Small intestine (tissue), 7 donors: ENCODE data around the gene MS4A2. TPM values are rescaled to one million over a fixed set of nuclear protein-coding genes. Genes with fewer than 3 reads are reported as not detected.
"Not testable (repeated sequence)": the region's sequence is repeated elsewhere in the genome, so short reads cannot be mapped to it uniquely, and the experiment has no call there.

Source experiments
- DNase-seq, 2 donors: peaks; one replicate each; pipeline versions ENCODE4 v3.0.0 to v3.0.0-alpha.2; 2013
- FAIRE-seq: peaks from 2 replicates; lab custom pipeline; 2012; peaks lifted over from hg19 to GRCh38; lab: Jason Lieb, UNC
- H3K27ac ChIP-seq, 3 donors: one replicate each; pipeline ENCODE4 v1.5.1; 2013; ENCODE audit warnings: low read length in 2 of 3, mild to moderate bottlenecking in 2 of 3, control low read depth in 1 of 3, inconsistent platforms in 1 of 3, low read depth in 1 of 3, moderate library complexity in 1 of 3
- H3K27me3 ChIP-seq, 3 donors: one replicate each; pipeline ENCODE4 v1.6.1; 2013; ENCODE audit warnings: low read length in 3 of 3, inconsistent platforms in 1 of 3; ENCODE audit not compliant: control insufficient read depth in 3 of 3, insufficient read depth in 3 of 3
- H3K36me3 ChIP-seq, 3 donors: one replicate each; pipeline ENCODE4 v1.6.1; 2013; ENCODE audit warnings: low read length in 3 of 3, inconsistent platforms in 1 of 3, low read depth in 1 of 3, mild to moderate bottlenecking in 1 of 3, moderate library complexity in 1 of 3; ENCODE audit not compliant: control insufficient read depth in 3 of 3, insufficient read depth in 2 of 3
- H3K4me1 ChIP-seq, 3 donors: one replicate each; pipeline ENCODE4 v1.6.1; 2013; ENCODE audit warnings: low read length in 2 of 3, inconsistent platforms in 1 of 3, low read depth in 1 of 3, mild to moderate bottlenecking in 1 of 3, moderate library complexity in 1 of 3; ENCODE audit not compliant: control insufficient read depth in 3 of 3, insufficient read depth in 2 of 3
- H3K4me3 ChIP-seq, 3 donors: one replicate each; pipeline ENCODE4 v1.5.1; 2013; ENCODE audit warnings: low read length in 3 of 3, control low read depth in 1 of 3, inconsistent platforms in 1 of 3, low read depth in 1 of 3, mild to moderate bottlenecking in 1 of 3, moderate library complexity in 1 of 3
- H3K9me3 ChIP-seq, 2 donors: one replicate each; pipeline ENCODE4 v1.6.1; 2013; ENCODE audit warnings: low read depth in 1 of 2, low read length in 1 of 2; ENCODE audit not compliant: control insufficient read depth in 2 of 2, insufficient read depth in 1 of 2
- WGBS, 3 donors: extraction: QIAGEN DNeasy Blood & Tissue Kit; methylation state at CpG; one replicate each; pipeline ENCODE4 v1.1.7; 2013; 5-methylcytosine and 5-hydroxymethylcytosine counted together
- polyA plus RNA-seq, 4 donors: library from polyadenylated mRNA; stranded (reverse) in 3 of 4; unstranded in 1 of 4; fragments of 200-250 nt in 3 of 4; fragments of 120-200 nt in 1 of 4; gene quantifications; one replicate each; pipeline versions ENCODE4 v1.2.1 to v1.2.3, GENCODE V29; 2013
- donor health status: healthy with polysubstance abuse.
- donor health status: control.
- donor health status: control.
- donor health status: Bipolar disorder and iron deficiency.
- donor health status: healthy.

MS4A2 gene
- polyA plus RNA-seq, 4 donors, result 0.01 to 0.81 (median 0.45) TPM; not detected in 1

DNA sequence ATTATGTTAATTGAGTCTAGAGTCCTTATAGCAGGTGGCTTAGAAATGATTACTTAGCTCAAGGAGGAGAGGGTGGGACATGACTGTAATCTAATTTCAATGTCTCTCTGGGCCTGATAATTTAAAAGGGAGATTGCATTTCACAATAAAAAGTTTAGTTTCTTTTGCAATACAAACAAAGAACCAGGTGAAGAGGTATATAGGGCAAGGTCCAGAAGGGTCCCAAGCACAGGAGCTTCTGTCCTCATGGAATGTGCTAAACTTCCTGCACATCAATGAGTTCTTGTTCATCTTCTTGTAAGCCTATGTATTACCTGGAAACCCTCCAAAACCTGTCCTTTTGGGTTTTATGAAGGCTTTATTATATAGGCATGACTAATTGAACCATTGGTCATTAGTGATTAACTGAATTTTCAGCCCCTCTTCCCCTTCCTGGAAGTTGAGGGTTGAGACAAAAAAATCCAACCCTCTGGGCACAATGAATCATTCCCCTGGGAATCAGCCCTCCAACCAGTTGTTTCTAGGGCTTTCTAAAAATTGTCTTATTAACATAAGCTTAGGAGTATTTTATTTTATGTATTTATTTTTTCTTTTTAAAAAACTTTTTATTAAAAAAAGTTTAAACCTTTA lies 37.6 kb downstream of the MS4A2 start:
- peaks cover 0 to 10% of the 10 kb centered on the region in 2 donors for H3K9me3 ChIP-seq
- H3K36me3 ChIP-seq, result no peaks in the 10 kb centered on the region
- DNase-seq (peak; percentile 40 to 51), FAIRE-seq (no peak)
- H3K27ac ChIP-seq, result peak overlapping the region in 1 of 3 donors; percentile 3
- H3K4me1 ChIP-seq, result peaks cover 2 to 11% (median 3%) of the 10 kb centered on the region in 3 donors
- no peaks in the 10 kb centered on the region for H3K27me3 ChIP-seq
- H3K4me3 ChIP-seq, result no peak overlapping the region

- H3K4me3 ChIP-seq, result no peak overlapping the region
- H3K27me3 ChIP-seq, result no peaks in the 10 kb centered on the region
- peaks cover 2 to 10% (median 3%) of the 10 kb centered on the region in 3 donors for H3K4me1 ChIP-seq
- H3K36me3 ChIP-seq, result no peaks in the 10 kb centered on the region
- FAIRE-seq, result no peak
- peak overlapping the region in 1 of 3 donors; percentile 55 for H3K27ac ChIP-seq
- peak; percentile 18 to 34 for DNase-seq
- H3K9me3 ChIP-seq, result peaks cover 0 to 10% of the 10 kb centered on the region in 2 donors
- 22 to 52% (median 36%) methylated on average over 3 of the region's 3 CpGs for WGBS, 3 donors
Observed at GRCh38 chr11:60127311-60127811, 38.9 kb downstream of the MS4A2 start.

- Histone ChIP-seq H3K36me3 (no peaks in the 10 kb centered on the region), H3K4me3 (no peak overlapping the region), H3K27ac (no peak overlapping the region), H3K4me1 (peaks cover 2 to 15% (median 3%) of the 10 kb centered on the region in 3 donors), H3K27me3 (no peaks in the 10 kb centered on the region), H3K9me3 (peaks cover 0 to 10% of the 10 kb centered on the region in 2 donors)
- DNase-seq, result no peak
- no peak for FAIRE-seq
- WGBS, 3 donors, result 81 to 90% (median 89%) methylated on average over 2 of the region's 2 CpGs
Observed at GRCh38 chr11:60128376-60128775, 39.9 kb downstream of the MS4A2 start.

DNA sequence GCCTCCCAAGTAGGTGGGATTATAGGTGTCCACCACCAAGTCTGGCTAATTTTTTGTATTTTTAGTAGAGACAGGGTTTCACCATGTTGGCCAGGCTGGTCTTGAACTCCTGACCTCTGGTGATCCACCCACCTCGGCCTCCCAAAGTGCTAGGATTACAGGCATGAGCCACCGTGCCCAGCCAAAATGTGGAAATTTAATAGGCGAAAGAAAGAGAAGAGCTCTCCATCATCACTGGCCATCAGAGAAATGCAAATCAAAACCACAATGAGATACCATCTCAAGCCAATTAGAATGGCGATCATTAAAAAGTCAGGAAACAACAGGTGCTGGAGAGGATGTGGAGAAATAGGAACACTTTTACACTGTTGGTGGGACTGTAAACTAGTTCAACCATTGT lies 40.4 kb downstream of the MS4A2 start:
- Histone ChIP-seq H3K9me3 (peaks cover 0 to 12% of the 10 kb centered on the region in 2 donors), H3K4me1 (peaks cover 2 to 15% (median 3%) of the 10 kb centered on the region in 3 donors)
- H3K36me3 ChIP-seq, H3K27me3 ChIP-seq, H3K4me3 ChIP-seq, H3K27ac ChIP-seq, DNase-seq, FAIRE-seq: not testable (repeated sequence)
- 92 to 97% (median 93%) methylated on average over 4 of the region's 4 CpGs for WGBS, 3 donors

GRCh38 chr11:60129853-60130252 lies 41.4 kb downstream of the MS4A2 start:
- Histone ChIP-seq H3K4me1 (peaks cover 2 to 15% (median 2%) of the 10 kb centered on the region in 3 donors), H3K4me3 (no peak overlapping the region), H3K36me3 (no peaks in the 10 kb centered on the region), H3K27ac (no peak overlapping the region), H3K9me3 (peaks cover 0 to 18% of the 10 kb centered on the region in 2 donors), H3K27me3 (no peaks in the 10 kb centered on the region)
- WGBS, 3 donors, result 25 to 52% (median 28%) methylated on average over 3 of the region's 3 CpGs
- no peak for FAIRE-seq
- peak in 1 of 2 donors; percentile 6 for DNase-seq

GRCh38 chr11:60130496-60130895 lies 42.0 kb downstream of the MS4A2 start:
- peak; percentile 72 to 81 for DNase-seq
- FAIRE-seq, result no peak
- H3K27me3 ChIP-seq, result no peaks in the 10 kb centered on the region
- H3K4me3 ChIP-seq, result no peak overlapping the region
- H3K4me1 ChIP-seq, result peaks cover 0 to 12% (median 0%) of the 10 kb centered on the region in 3 donors
- H3K27ac ChIP-seq, result no peak overlapping the region
- peaks cover 0 to 11% of the 10 kb centered on the region in 2 donors for H3K9me3 ChIP-seq
- no peaks in the 10 kb centered on the region for H3K36me3 ChIP-seq

- FAIRE-seq, result no peak
Observed at GRCh38 chr11:60131912-60132311, 43.4 kb downstream of the MS4A2 start.

DNA sequence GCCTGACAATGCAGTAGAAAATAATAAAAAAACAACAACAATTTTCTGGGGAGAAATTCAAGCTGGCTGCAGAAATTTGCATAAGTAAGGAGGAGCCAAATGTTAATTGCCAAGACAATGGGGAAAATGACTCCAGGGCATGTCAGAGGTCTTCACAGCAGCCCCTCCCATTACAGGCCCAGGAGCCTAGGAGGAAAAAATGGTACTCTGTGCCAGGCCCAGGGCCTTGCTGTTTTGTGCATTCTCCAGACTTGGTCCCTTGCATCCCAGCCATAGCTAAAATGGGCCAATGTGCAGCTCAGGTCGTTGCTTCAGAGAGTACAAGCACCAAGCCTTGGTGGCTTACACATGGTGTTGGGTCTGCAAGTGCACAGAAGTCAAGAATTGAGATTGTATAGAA lies 45.5 kb downstream of the MS4A2 start:
- peaks cover 0 to 5% (median 0%) of the 10 kb centered on the region in 3 donors for H3K4me1 ChIP-seq
- FAIRE-seq, result no peak

More at GRCh38 chr11:60131912-60132311, 43.4 kb downstream of the MS4A2 start:
- WGBS, 3 donors, result 33 to 61% (median 50%) methylated on average over 3 of the region's 3 CpGs
- H3K27me3 ChIP-seq, result no peaks in the 10 kb centered on the region
- H3K9me3 ChIP-seq, result peaks cover 0 to 20% of the 10 kb centered on the region in 2 donors
- H3K4me1 ChIP-seq, result peaks cover 0 to 10% (median 0%) of the 10 kb centered on the region in 3 donors
- H3K36me3 ChIP-seq, result no peaks in the 10 kb centered on the region
- peak in 1 of 2 donors; percentile 63 for DNase-seq
- H3K27ac ChIP-seq, result peak overlapping the region in 1 of 3 donors; percentile 69
- no peak overlapping the region for H3K4me3 ChIP-seq

More for the DNA sequence above, 45.5 kb downstream of the MS4A2 start:
- 5 to 26% (median 13%) methylated on average over 1 of the region's 1 CpG for WGBS, 3 donors
- Histone ChIP-seq H3K36me3 (no peaks in the 10 kb centered on the region), H3K27me3 (no peaks in the 10 kb centered on the region), H3K9me3 (peaks cover 0 to 20% of the 10 kb centered on the region in 2 donors), H3K4me3 (no peak overlapping the region), H3K27ac (no peak overlapping the region)
- no peak for DNase-seq
